Transverse colon (tissue), 4 donors: ENCODE data around the gene ANP32A. TPM values are rescaled to one million over a fixed set of nuclear protein-coding genes. Genes with fewer than 3 reads are reported as not detected.

Source experiments
- DNase-seq: peaks from one replicate; pipeline ENCODE4 v3.0.0-alpha.2; 2019
- H3K27ac ChIP-seq, 4 donors: fragments of 200-600 bp; sonication (generic); 2 replicates each; pipeline ENCODE4 v1.5.1; 2016 to 2018; ENCODE audit warnings: inconsistent platforms in 4 of 4
- H3K27me3 ChIP-seq: fragments of 200-600 bp; sonication (generic); 2 replicates; pipeline ENCODE4 v1.5.1; 2017; ENCODE audit warnings: inconsistent platforms
- H3K36me3 ChIP-seq, 4 donors: fragments of 200-600 bp; sonication (generic); 2 replicates each; pipeline ENCODE4 v1.5.1; 2017 to 2019; ENCODE audit warnings: inconsistent platforms in 4 of 4
- H3K4me1 ChIP-seq, 4 donors: fragments of 200-600 bp; sonication (generic); 2 replicates each; pipeline ENCODE4 v1.5.1; 2017 to 2020; ENCODE audit warnings: inconsistent platforms in 4 of 4
- H3K4me3 ChIP-seq, 4 donors: fragments of 200-600 bp; sonication (generic); 1 replicate in 1 of 4; 2 replicates in 3 of 4; pipeline versions ENCODE4 v1.5.1 to v1.6.1; 2017 to 2019; ENCODE audit warnings: inconsistent platforms in 4 of 4
- H3K9me3 ChIP-seq, 2 donors: fragments of 200-600 bp; sonication (generic); 2 replicates each; pipeline ENCODE4 v1.5.1; 2017 to 2019; ENCODE audit warnings: inconsistent platforms in 2 of 2
- EP300 ChIP-seq: sonication (generic); formaldehyde crosslinking; IDR thresholded peaks from one replicate; pipeline ENCODE4 v1.6.1; 2017; ENCODE audit warnings: antibody characterized with exemption, low read depth
- POLR2A ChIP-seq: fragments of 450-650 bp; IDR thresholded peaks from one replicate; pipeline ENCODE4 v1.6.1; 2016; ENCODE audit warnings: antibody characterized with exemption, mild to moderate bottlenecking, moderate library complexity
- POLR2AphosphoS5 ChIP-seq, 3 donors: sonication (generic); formaldehyde crosslinking; IDR thresholded peaks; one replicate each; pipeline ENCODE4 v1.6.1; 2016; ENCODE audit warnings: antibody characterized with exemption in 3 of 3
- WGBS, 2 donors: methylation state at CpG; one replicate each; pipeline ENCODE4 v1.1.5; 2018; ENCODE audit warnings: low coverage in 1 of 2; 5-methylcytosine and 5-hydroxymethylcytosine counted together
- in situ Hi-C, 4 donors: fragments of 200-750 bp; cut with MboI; loops; one replicate each; pipeline versions ENCODE4 v1.15.0 to v1.15.1; 2017; ENCODE audit warnings: low sequenced_read_pairs in 3 of 4, low pct_ligation_motif_present in 1 of 4, low pct_unique_long_range_greater_than_20kb in 1 of 4
- intact Hi-C: fragments of 100-400 bp; cut with DNase I; formaldehyde crosslinking; loops from one replicate; pipeline ENCODE4 v1.15.1; 2023; ENCODE audit warnings: low total_unique reads
- total RNA-seq, 4 donors: library from RNA; depleted of rRNA; stranded (reverse); fragments of >200 nt; gene quantifications; one replicate each; pipeline ENCODE4 v1.1.0, GENCODE V29; 2016
- TF ChIP-seq, protein P1 (sequence below), 5 experiments: fragments of 200-600 bp in 3 of 5; fragments of 450-650 bp in 2 of 5; sonication (generic) in 3 of 5; IDR thresholded peaks; 1 replicate in 2 of 5; 2 replicates in 3 of 5; pipeline ENCODE4 v1.5.1; 2016 to 2017; ENCODE audit warnings: antibody characterized with exemption in 5 of 5, inconsistent platforms in 3 of 5, mild to moderate bottlenecking in 2 of 5, moderate library complexity in 1 of 5

ANP32A gene
- total RNA-seq, 4 donors from 2014 or later: 23.9 to 92.7 (median 69.4) TPM

DNA sequence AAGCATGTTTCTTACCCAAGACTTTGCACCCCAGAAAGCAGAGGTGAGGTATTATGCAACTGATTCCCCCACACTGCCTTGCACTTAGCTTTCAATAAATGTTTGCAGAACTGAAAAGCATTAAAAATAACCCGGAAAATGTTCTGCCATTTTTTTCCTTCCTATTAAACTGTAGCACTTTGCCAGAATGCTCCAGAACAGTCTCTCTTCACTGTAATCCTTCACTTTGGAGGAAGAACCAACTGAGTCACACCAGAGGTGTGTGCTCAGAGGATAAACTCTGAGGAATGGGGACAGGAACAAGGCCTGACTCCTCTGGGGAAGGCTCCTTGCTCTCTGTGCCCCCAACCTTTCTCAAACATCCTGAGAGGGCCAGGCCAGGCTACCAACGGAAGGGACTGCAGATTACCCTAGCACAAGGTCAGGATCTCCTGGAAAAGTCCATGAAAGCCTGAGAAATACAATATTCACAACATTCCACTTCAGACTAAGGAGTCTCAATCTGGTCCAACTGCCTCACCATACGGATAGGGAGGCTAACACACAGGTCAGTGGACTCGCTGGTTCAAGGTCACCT is 19.0 kb downstream of the ANP32A start:
- Histone ChIP-seq H3K4me3 (no peak overlapping the region), H3K36me3 (no peaks in the 10 kb centered on the region), H3K9me3 (no peaks in the 10 kb centered on the region), H3K4me1 (peaks cover 5 to 34% (median 12%) of the 10 kb centered on the region in 4 donors), H3K27ac (no peak overlapping the region), H3K27me3 (no peaks in the 10 kb centered on the region)
- DNase-seq: no peak
- TF ChIP-seq POLR2AphosphoS5 (IDR thresholded peaks at IDR 0.05): no peak
- TF ChIP-seq POLR2A: no peak
- TF ChIP-seq EP300: no peak
- TF ChIP-seq, protein P1, sequence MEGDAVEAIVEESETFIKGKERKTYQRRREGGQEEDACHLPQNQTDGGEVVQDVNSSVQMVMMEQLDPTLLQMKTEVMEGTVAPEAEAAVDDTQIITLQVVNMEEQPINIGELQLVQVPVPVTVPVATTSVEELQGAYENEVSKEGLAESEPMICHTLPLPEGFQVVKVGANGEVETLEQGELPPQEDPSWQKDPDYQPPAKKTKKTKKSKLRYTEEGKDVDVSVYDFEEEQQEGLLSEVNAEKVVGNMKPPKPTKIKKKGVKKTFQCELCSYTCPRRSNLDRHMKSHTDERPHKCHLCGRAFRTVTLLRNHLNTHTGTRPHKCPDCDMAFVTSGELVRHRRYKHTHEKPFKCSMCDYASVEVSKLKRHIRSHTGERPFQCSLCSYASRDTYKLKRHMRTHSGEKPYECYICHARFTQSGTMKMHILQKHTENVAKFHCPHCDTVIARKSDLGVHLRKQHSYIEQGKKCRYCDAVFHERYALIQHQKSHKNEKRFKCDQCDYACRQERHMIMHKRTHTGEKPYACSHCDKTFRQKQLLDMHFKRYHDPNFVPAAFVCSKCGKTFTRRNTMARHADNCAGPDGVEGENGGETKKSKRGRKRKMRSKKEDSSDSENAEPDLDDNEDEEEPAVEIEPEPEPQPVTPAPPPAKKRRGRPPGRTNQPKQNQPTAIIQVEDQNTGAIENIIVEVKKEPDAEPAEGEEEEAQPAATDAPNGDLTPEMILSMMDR (IDR thresholded peaks at IDR 0.05): no peak
- in situ Hi-C loops: no loop called here
- 68 to 93% methylated on average over 2 to 4 of the region's 4 CpGs for WGBS, 2 donors
- intact Hi-C loops: no loop called here

DNA sequence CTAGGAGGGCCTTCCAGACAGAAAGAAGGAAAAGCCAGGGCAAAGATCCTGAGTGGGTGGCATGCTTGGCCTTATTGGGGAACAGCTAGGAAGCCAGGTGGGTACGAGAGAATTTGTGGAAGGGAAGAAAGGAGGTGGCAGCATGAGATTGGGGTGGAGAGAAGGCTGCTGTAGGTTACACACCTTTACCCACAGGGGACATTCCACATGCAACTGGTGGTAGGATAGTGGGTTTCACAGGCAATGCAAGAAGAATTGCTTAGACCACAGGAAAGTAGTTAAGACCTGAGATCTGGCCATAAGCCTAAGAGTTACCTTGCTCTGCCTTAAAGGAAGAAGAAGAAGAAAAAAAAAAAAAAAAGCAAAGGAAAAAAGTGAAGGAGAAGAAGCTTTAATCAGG is 19.8 kb downstream of the ANP32A start:
- WGBS, 2 donors: 75 to 100% methylated on average over 1 of the region's 1 CpG
- in situ Hi-C loops: no loop called here

DNA sequence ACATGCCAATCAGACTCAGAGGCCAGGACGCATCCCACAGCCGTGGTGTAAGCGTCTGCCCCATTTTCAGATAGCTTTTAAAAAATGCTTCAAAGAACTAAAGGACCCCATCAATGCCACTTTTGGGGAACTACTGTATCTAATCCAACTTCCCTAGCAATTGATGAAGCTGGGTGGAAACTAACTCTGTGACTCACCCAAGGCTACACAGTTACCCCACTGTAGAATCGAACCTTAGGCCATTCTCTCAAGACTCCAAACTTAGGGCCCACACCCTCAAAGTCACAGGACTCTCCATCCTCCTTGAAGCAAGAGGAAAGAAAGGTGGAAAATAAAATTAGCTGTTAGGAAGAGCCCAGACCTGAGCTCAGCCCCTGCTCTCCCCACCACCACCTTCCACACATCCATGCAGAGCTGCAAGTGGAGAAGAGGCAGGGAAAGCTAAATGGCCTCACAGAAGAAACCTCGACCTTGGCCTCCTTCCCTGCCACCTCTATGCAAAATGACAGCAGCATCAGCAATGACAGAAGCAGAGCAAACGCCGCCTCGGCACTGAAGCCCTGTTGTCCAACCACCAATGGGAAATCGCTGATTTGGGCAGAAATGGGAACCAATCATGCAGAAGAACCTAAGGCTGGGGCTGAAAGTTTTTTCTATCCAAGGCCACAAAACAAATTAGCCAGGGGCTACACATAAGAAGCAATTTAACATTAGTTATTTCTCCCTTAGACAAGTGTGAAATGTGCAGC is 22.2 kb downstream of the ANP32A start:
- in situ Hi-C loops: no loop called here
- DNase-seq: no peak
- no peak overlapping the region for H3K4me3 ChIP-seq
- H3K4me1 ChIP-seq: peaks cover 17 to 56% (median 34%) of the 10 kb centered on the region in 4 donors
- no peaks in the 10 kb centered on the region for H3K36me3 ChIP-seq
- H3K9me3 ChIP-seq: no peaks in the 10 kb centered on the region
- 78 to 97% methylated on average over 6 to 9 of the region's 9 CpGs for WGBS, 2 donors
- H3K27ac ChIP-seq: no peak overlapping the region
- H3K27me3 ChIP-seq: no peaks in the 10 kb centered on the region
- TF ChIP-seq POLR2A (no peak), POLR2AphosphoS5 (IDR thresholded peaks at IDR 0.05) (no peak), EP300 (no peak)
- TF ChIP-seq, protein P1 (IDR thresholded peaks at IDR 0.05): no peak
- intact Hi-C loops: no loop called here

More for the DNA sequence above, 19.8 kb downstream of the ANP32A start:
- intact Hi-C loops: no loop called here
- DNase-seq: no peak
- Histone ChIP-seq H3K27ac (no peak overlapping the region), H3K27me3 (no peaks in the 10 kb centered on the region), H3K36me3 (no peaks in the 10 kb centered on the region), H3K4me1 (peaks cover 7 to 34% (median 11%) of the 10 kb centered on the region in 4 donors), H3K4me3 (no peak overlapping the region), H3K9me3 (no peaks in the 10 kb centered on the region)
- TF ChIP-seq, protein P1 (IDR thresholded peaks at IDR 0.05): no peak
- TF ChIP-seq POLR2A (no peak), POLR2AphosphoS5 (IDR thresholded peaks at IDR 0.05) (no peak), EP300 (no peak)

DNA sequence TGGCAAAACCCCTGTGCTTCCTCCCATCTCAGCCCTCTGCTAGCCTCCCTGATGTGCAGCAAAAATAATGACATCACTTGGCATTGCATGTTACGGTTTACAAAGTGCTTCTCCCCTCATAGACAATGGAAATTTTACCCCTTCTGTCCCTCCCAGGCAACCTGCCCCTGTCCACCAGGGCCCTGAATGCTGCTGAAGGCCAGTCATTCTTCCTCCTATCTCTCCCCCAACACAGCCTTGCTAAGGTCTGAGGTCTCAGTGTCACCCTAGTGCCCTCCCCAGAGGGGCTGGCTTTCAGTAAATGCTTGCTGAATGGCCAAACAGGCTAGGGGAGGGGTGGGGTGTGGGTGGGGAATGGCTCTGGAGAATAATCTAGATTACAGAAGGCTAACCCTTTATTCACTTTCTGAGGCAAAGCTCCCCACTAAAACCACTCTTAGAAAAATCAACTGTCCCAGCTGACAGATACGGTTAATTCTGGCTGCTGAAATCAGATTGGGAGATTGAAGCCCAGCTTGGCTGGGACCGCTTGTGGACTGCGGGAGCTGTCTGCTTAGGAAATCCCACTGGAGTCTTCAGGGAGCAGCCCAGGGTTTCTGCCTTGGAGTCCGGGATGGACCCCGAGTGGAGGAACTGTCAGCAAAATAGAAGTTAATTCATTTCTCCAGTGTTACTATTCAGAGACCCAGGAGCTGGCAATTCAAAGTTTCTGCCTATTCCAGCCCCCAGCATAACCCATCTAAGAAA is 22.9 kb downstream of the ANP32A start:
- no peak for TF ChIP-seq POLR2AphosphoS5 (IDR thresholded peaks at IDR 0.05)
- Histone ChIP-seq H3K36me3 (no peaks in the 10 kb centered on the region), H3K9me3 (no peaks in the 10 kb centered on the region), H3K4me1 (peaks cover 21 to 64% (median 41%) of the 10 kb centered on the region in 4 donors), H3K27me3 (no peaks in the 10 kb centered on the region), H3K4me3 (no peak overlapping the region), H3K27ac (no peak overlapping the region)
- intact Hi-C loops: no loop called here
- DNase-seq: no peak
- in situ Hi-C loops: no loop called here
- WGBS, 2 donors: 60 to 85% methylated on average over 1 to 6 of the region's 6 CpGs
